ENCODE data around the gene PSG11.
"Not testable (repeated sequence)": the region's sequence is repeated elsewhere in the genome, so short reads cannot be mapped to it uniquely, and the experiment has no call there.

Gene PSG11

DNA sequence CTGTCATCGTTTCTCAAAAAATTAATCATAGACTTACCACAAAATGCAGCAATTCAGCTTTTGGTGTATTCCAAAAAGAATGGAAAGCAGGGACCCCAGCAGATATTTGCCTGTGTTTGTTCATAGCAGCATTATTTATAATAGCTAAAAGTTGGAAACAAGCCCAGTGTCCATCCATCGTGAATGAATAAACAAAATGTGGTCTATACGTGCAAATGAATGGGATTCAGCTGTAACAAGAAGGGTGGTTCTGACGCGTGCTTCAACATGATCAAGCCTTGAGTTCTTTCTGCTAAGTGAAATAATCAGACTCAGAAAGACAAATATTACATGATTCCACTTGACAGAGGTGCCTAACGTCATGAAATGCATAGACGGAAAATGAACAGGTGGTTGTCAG, 36.4 kb downstream of the PSG11 start:
- no peaks in the 10 kb centered on the region for H3K9me3 ChIP-seq (ENCODE audit: insufficient read depth, low read depth, low read length)

DNA sequence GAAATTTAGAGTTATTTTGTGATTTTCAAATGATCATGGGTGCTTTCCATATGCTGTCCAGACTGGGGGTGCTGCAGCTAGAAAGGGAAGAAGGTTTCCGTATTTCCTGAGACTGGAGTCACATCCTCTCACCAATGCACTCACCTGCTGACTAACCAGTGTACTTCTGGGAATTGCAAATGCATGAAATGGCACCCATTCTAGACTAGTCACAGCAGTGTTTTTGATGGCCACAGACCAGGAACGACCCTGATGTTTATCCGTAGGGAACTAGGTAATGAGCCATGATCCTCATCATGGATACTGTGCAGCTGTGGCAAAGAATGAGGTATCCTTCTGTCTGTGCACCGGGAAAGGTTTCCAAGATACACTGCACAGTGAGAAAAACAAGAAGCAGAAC, 37.1 kb downstream of the PSG11 start:
- not testable (repeated sequence) for H3F3A ChIP-seq (ENCODE audit: low read depth); H3K36me3 ChIP-seq (ENCODE audit: insufficient read depth, low read length); H3K4me3 ChIP-seq (ENCODE audit: low read length, poor library complexity, severe bottlenecking); H3K9me2 ChIP-seq (replicated peaks; ENCODE audit: low read depth, low read length); H3K9ac ChIP-seq (ENCODE audit: low read depth, low read length, poor library complexity, severe bottlenecking); H3K79me2 ChIP-seq (ENCODE audit: insufficient read depth, low read length); H2AFZ ChIP-seq (ENCODE audit: low read length); H3K9me3 ChIP-seq (ENCODE audit: insufficient read depth, low read depth, low read length); H3K27me3 ChIP-seq (ENCODE audit: insufficient read depth, low read length, poor library complexity, severe bottlenecking); H3K4me1 ChIP-seq (ENCODE audit: insufficient read depth, low read length, poor library complexity, severe bottlenecking); H3K4me2 ChIP-seq (ENCODE audit: low read depth, low read length, poor library complexity, severe bottlenecking); H4K20me1 ChIP-seq (ENCODE audit: insufficient read depth, low read length, poor library complexity, severe bottlenecking)

More for the DNA sequence above, 36.4 kb downstream of the PSG11 start:
- Histone ChIP-seq H3K4me1 (ENCODE audit: insufficient read depth, low read length, poor library complexity, severe bottlenecking) (no peaks in the 10 kb centered on the region), H3F3A (ENCODE audit: low read depth) (no peaks in the 10 kb centered on the region), H3K9me2 (replicated peaks; ENCODE audit: low read depth, low read length) (no peaks in the 10 kb centered on the region), H3K36me3 (ENCODE audit: insufficient read depth, low read length) (no peaks in the 10 kb centered on the region), H4K20me1 (ENCODE audit: insufficient read depth, low read length, poor library complexity, severe bottlenecking) (no peaks in the 10 kb centered on the region), H3K9ac (ENCODE audit: low read depth, low read length, poor library complexity, severe bottlenecking) (no peak overlapping the region), H3K4me2 (ENCODE audit: low read depth, low read length, poor library complexity, severe bottlenecking) (no peak overlapping the region), H3K79me2 (ENCODE audit: insufficient read depth, low read length) (no peaks in the 10 kb centered on the region), H3K27me3 (ENCODE audit: insufficient read depth, low read length, poor library complexity, severe bottlenecking) (no peaks in the 10 kb centered on the region), H2AFZ (ENCODE audit: low read length) (no peak overlapping the region), H3K4me3 (ENCODE audit: low read length, poor library complexity, severe bottlenecking) (no peak overlapping the region)
- TF ChIP-seq EZH2phosphoT487 (IDR thresholded peaks at IDR 0.05; ENCODE audit: borderline replicate concordance) = no peak
- TF ChIP-seq, protein P1, sequence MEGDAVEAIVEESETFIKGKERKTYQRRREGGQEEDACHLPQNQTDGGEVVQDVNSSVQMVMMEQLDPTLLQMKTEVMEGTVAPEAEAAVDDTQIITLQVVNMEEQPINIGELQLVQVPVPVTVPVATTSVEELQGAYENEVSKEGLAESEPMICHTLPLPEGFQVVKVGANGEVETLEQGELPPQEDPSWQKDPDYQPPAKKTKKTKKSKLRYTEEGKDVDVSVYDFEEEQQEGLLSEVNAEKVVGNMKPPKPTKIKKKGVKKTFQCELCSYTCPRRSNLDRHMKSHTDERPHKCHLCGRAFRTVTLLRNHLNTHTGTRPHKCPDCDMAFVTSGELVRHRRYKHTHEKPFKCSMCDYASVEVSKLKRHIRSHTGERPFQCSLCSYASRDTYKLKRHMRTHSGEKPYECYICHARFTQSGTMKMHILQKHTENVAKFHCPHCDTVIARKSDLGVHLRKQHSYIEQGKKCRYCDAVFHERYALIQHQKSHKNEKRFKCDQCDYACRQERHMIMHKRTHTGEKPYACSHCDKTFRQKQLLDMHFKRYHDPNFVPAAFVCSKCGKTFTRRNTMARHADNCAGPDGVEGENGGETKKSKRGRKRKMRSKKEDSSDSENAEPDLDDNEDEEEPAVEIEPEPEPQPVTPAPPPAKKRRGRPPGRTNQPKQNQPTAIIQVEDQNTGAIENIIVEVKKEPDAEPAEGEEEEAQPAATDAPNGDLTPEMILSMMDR (conservative IDR thresholded peaks at IDR 0.05; ENCODE audit: low read length) = no peak

DNA sequence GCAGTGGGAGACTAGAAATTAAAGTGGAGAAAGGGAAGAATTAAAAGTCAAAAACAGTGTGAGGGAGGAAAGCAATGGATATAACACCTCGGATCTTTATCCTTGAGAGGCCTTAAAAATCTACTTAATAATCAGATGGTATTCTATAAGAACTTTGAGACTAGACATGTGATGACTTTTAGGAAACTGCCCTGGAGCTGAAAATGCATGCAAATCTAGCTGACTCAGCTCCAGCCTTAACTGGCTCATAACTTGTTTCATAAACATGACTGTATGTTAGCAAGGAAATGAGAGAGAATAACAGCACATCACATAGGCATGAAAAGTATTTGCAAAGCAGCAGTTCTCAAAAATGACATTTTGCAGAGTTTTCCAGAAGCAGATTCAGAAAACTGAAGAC, 38.1 kb downstream of the PSG11 start:
- H3K9ac ChIP-seq (ENCODE audit: low read depth, low read length, poor library complexity, severe bottlenecking); H3K79me2 ChIP-seq (ENCODE audit: insufficient read depth, low read length); H3K4me1 ChIP-seq (ENCODE audit: insufficient read depth, low read length, poor library complexity, severe bottlenecking); H3K36me3 ChIP-seq (ENCODE audit: insufficient read depth, low read length); H4K20me1 ChIP-seq (ENCODE audit: insufficient read depth, low read length, poor library complexity, severe bottlenecking); H3K9me3 ChIP-seq (ENCODE audit: insufficient read depth, low read depth, low read length); H3K4me2 ChIP-seq (ENCODE audit: low read depth, low read length, poor library complexity, severe bottlenecking); H3F3A ChIP-seq (ENCODE audit: low read depth); H3K9me2 ChIP-seq (replicated peaks; ENCODE audit: low read depth, low read length); H3K27me3 ChIP-seq (ENCODE audit: insufficient read depth, low read length, poor library complexity, severe bottlenecking); H3K4me3 ChIP-seq (ENCODE audit: low read length, poor library complexity, severe bottlenecking); H2AFZ ChIP-seq (ENCODE audit: low read length): not testable (repeated sequence)

DNA sequence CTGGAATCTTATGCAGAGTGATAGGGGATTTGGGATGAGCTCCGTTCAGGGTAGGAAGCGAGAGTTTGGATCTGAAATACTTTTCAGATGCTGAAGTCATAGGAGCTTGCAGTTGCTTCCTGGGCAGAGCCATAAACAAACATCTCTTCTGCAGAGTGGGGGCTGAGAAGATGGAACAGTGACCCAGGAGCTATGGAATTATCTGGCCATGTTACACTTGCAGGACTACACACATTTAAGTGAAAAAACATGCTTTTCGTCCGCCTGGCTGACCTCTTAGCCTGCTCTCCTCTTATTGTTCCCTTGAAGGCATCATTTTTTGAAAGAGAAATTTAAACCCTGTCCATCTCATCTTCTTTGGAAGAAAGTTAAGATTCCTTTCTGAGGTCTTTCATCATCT, 40.7 kb downstream of the PSG11 start:
- H3K9me3 ChIP-seq (ENCODE audit: insufficient read depth, low read depth, low read length) = no peaks in the 10 kb centered on the region
- H3K36me3 ChIP-seq (ENCODE audit: insufficient read depth, low read length) = no peaks in the 10 kb centered on the region
- H4K20me1 ChIP-seq (ENCODE audit: insufficient read depth, low read length, poor library complexity, severe bottlenecking) = no peaks in the 10 kb centered on the region
- no peak overlapping the region for H2AFZ ChIP-seq (ENCODE audit: low read length)
- H3K79me2 ChIP-seq (ENCODE audit: insufficient read depth, low read length) = no peaks in the 10 kb centered on the region
- TF ChIP-seq, protein P1 (conservative IDR thresholded peaks at IDR 0.05; ENCODE audit: low read length) = no peak
- TF ChIP-seq EZH2phosphoT487 (IDR thresholded peaks at IDR 0.05; ENCODE audit: borderline replicate concordance) = no peak
- no peaks in the 10 kb centered on the region for H3K27me3 ChIP-seq (ENCODE audit: insufficient read depth, low read length, poor library complexity, severe bottlenecking)
- H3K4me3 ChIP-seq (ENCODE audit: low read length, poor library complexity, severe bottlenecking) = no peak overlapping the region
- H3K9ac ChIP-seq (ENCODE audit: low read depth, low read length, poor library complexity, severe bottlenecking) = no peak overlapping the region
- no peak overlapping the region for H3K4me2 ChIP-seq (ENCODE audit: low read depth, low read length, poor library complexity, severe bottlenecking)
- no peaks in the 10 kb centered on the region for H3K4me1 ChIP-seq (ENCODE audit: insufficient read depth, low read length, poor library complexity, severe bottlenecking)
- no peaks in the 10 kb centered on the region for H3F3A ChIP-seq (ENCODE audit: low read depth)
- H3K9me2 ChIP-seq (replicated peaks; ENCODE audit: low read depth, low read length) = no peaks in the 10 kb centered on the region

DNA sequence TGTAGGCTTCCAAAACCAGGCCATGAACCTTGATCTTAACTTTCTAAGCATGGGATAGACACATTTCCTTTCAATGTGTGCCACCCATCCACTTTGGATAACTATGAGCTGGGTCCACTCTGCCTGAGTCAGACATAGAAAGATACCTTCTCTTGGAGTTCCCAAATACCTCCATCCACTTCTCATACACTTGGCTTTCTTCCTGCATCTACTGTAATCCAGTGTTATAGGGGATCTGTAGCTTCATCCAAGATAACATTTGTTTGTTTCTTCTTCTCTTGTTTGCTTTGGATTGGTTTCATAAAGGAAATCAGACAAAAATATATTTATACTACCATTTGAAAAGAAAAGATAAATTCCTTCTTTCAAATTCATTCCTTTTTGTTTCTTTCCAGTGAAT, 44.2 kb downstream of the PSG11 start:
- not testable (repeated sequence) for H3K9ac ChIP-seq (ENCODE audit: low read depth, low read length, poor library complexity, severe bottlenecking); H3K27me3 ChIP-seq (ENCODE audit: insufficient read depth, low read length, poor library complexity, severe bottlenecking); H4K20me1 ChIP-seq (ENCODE audit: insufficient read depth, low read length, poor library complexity, severe bottlenecking); H3K79me2 ChIP-seq (ENCODE audit: insufficient read depth, low read length); H3K4me3 ChIP-seq (ENCODE audit: low read length, poor library complexity, severe bottlenecking); H3K36me3 ChIP-seq (ENCODE audit: insufficient read depth, low read length); H3F3A ChIP-seq (ENCODE audit: low read depth); H3K4me2 ChIP-seq (ENCODE audit: low read depth, low read length, poor library complexity, severe bottlenecking); H3K9me2 ChIP-seq (replicated peaks; ENCODE audit: low read depth, low read length); H3K4me1 ChIP-seq (ENCODE audit: insufficient read depth, low read length, poor library complexity, severe bottlenecking); H3K9me3 ChIP-seq (ENCODE audit: insufficient read depth, low read depth, low read length); H2AFZ ChIP-seq (ENCODE audit: low read length)

DNA sequence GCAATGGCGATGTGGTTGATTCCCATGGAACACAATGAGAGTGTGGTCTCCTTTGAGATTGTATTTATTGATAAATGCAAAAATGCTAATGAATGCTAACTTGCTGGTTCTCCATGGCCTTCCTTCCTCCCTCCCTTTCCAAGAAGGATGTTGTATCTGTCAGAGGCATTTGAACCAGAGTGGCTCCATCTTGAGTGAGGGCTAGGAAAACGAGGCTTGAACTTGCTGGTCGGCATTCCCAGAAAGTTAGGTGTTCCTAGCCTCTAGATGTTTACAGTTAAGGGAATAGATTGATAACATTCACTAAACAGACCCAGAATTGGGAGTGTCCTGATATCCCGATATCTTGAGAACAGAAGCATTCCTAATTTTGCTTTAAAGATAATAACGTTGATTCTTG, 54.8 kb downstream of the PSG11 start:
- H3K9me2 ChIP-seq (replicated peaks; ENCODE audit: low read depth, low read length); H3K4me1 ChIP-seq (ENCODE audit: insufficient read depth, low read length, poor library complexity, severe bottlenecking); H3K9ac ChIP-seq (ENCODE audit: low read depth, low read length, poor library complexity, severe bottlenecking); H3K4me2 ChIP-seq (ENCODE audit: low read depth, low read length, poor library complexity, severe bottlenecking); H4K20me1 ChIP-seq (ENCODE audit: insufficient read depth, low read length, poor library complexity, severe bottlenecking); H3K9me3 ChIP-seq (ENCODE audit: insufficient read depth, low read depth, low read length); H3K36me3 ChIP-seq (ENCODE audit: insufficient read depth, low read length); H3K79me2 ChIP-seq (ENCODE audit: insufficient read depth, low read length); H3F3A ChIP-seq (ENCODE audit: low read depth); H2AFZ ChIP-seq (ENCODE audit: low read length); H3K27me3 ChIP-seq (ENCODE audit: insufficient read depth, low read length, poor library complexity, severe bottlenecking); H3K4me3 ChIP-seq (ENCODE audit: low read length, poor library complexity, severe bottlenecking): not testable (repeated sequence)
